AG10803 (cell line): ENCODE results near the gene BCR.

Experiments
- DNase-seq: peaks from one replicate; pipeline ENCODE4 v3.0.0; 2010; ENCODE audit warnings: low read depth
- H3K4me3 ChIP-seq: 2 replicates; pipeline ENCODE4 v1.5.1; 2011; ENCODE audit warnings: mild to moderate bottlenecking, low read length, control low read depth
- CTCF ChIP-seq: conservative IDR thresholded peaks from 2 replicates; pipeline ENCODE4 v1.5.1; 2011; ENCODE audit warnings: mild to moderate bottlenecking, low read length, control low read depth, inconsistent platforms

Gene BCR

GRCh38 chr22:23144932-23145877 lies 35.1 kb upstream of the BCR start, which contains the start of gene RAB36:
Gene RAB36 (plus strand): TSS chr22:23145477. CDS start chr22:23146617, 1,140 bp downstream.
- peak; percentile 97 for DNase-seq
- H3K4me3 ChIP-seq = peak within 1 kb of the TSS; percentile 72
- TF ChIP-seq CTCF = no peak

GRCh38 chr22:23145878-23146470 lies 34.3 kb upstream of the BCR start:
- DNase-seq = no peak
- peak overlapping the region; percentile 72 for H3K4me3 ChIP-seq
- no peak for TF ChIP-seq CTCF

- TF ChIP-seq CTCF = no peak
- H3K4me3 ChIP-seq = no peak overlapping the region
- DNase-seq = no peak
Observed at GRCh38 chr22:23146478-23147205, 33.7 kb upstream of the BCR start.

- DNase-seq = peak; percentile 31
- no peak overlapping the region for H3K4me3 ChIP-seq
- TF ChIP-seq CTCF = no peak
Observed at GRCh38 chr22:23147617-23148387, 32.5 kb upstream of the BCR start.

GRCh38 chr22:23149743-23150238 lies 30.5 kb upstream of the BCR start:
- no peak overlapping the region for H3K4me3 ChIP-seq
- TF ChIP-seq CTCF = no peak
- DNase-seq = no peak

GRCh38 chr22:23150762-23151161 lies 29.5 kb upstream of the BCR start:
- no peak overlapping the region for H3K4me3 ChIP-seq
- TF ChIP-seq CTCF = no peak
- DNase-seq = no peak
